SH-SY5Y (cell line): ENCODE measurements around the gene VAMP1.

Experiments
- GATA2 ChIP-seq: IDR thresholded peaks from 2 replicates; pipeline ENCODE4 v1.6.1; 2011; ENCODE audit warnings: mild to moderate bottlenecking, low read depth, low read length
- GATA3 ChIP-seq: IDR thresholded peaks from 2 replicates; pipeline ENCODE4 v1.6.1; 2011; ENCODE audit warnings: low read depth, mild to moderate bottlenecking, low read length, moderate library complexity

- no peak for TF ChIP-seq GATA3
- TF ChIP-seq GATA2 = no peak
Measured at GRCh38 chr12:6466184-6466573, 4.3 kb downstream of the VAMP1 start.
